ENCODE results near the gene TIPRL.

Gene TIPRL

DNA sequence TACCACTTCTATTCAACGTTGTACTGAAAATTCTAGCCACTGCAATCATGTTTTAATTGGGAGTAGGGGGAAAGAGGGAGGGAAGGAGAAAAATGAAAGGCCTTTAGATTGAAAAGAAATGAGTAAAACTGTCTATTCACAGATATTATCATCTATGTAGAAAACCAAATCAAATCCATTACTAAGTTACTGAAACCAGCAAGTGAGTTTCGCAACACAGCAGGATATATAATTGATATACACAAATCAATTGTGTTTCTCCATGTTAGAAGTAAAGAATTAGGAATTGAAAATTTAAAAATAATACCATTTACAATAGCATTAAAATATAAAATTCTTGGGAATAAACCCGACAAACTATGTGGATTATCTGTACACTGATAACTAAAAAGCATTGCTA is 66.3 kb downstream of the TIPRL start:
- no peak for TF ChIP-seq CTCF (IDR thresholded peaks at IDR 0.05)
- Histone ChIP-seq H3K9ac (no peak overlapping the region), H3K36me3 (ENCODE audit: control insufficient read depth, insufficient read depth, low read length) (peaks cover 2% of the 10 kb centered on the region), H3K4me2 (ENCODE audit: low read length) (no peak overlapping the region), H3K27me3 (ENCODE audit: control insufficient read depth, insufficient read depth, low read length) (no peaks in the 10 kb centered on the region), H3K4me3 (ENCODE audit: low read depth, low read length) (no peak overlapping the region), H2AFZ (no peak overlapping the region), H3K79me2 (no peaks in the 10 kb centered on the region), H3K4me1 (no peaks in the 10 kb centered on the region), H3K27ac (no peak overlapping the region), H3K9me3 (ENCODE audit: control insufficient read depth, low read length) (no peaks in the 10 kb centered on the region)

DNA sequence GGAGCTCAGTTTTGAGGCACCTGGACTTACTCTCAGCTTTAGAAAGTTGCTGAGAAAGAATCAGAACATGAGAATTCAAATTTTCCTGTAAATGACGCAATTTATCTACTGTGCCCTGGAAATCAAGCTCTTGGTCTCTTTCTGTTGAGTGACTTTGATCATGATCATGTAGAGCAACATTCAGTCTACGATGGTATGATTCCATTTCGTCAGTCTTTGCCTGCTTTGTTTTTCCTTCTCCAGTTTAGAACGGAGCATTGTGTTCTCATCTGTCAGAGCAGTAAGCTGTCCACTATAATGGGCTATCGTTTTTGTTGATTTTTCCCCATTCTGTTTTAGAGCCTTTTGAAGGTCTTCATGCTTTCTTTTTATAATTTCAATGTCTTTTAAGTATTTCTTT is 67.7 kb downstream of the TIPRL start:
- H3K27ac ChIP-seq = no peak overlapping the region

More for the DNA sequence above, 67.7 kb downstream of the TIPRL start:
- Histone ChIP-seq H3K4me3 (ENCODE audit: low read depth, low read length) (no peak overlapping the region), H3K9me3 (ENCODE audit: control insufficient read depth, low read length) (no peaks in the 10 kb centered on the region), H3K36me3 (ENCODE audit: control insufficient read depth, insufficient read depth, low read length) (peaks cover 2% of the 10 kb centered on the region), H2AFZ (no peak overlapping the region), H3K4me1 (no peaks in the 10 kb centered on the region), H3K79me2 (no peaks in the 10 kb centered on the region), H3K4me2 (ENCODE audit: low read length) (no peak overlapping the region), H3K27me3 (ENCODE audit: control insufficient read depth, insufficient read depth, low read length) (no peaks in the 10 kb centered on the region), H3K9ac (no peak overlapping the region)
- TF ChIP-seq CTCF (IDR thresholded peaks at IDR 0.05) = no peak
